IMR-90 (cell line): ENCODE measurements around the gene FNDC1. TPM values are rescaled to one million over a fixed set of nuclear protein-coding genes. Genes with fewer than 3 reads are reported as not detected.

Experiments used
- ATAC-seq: fragments of 200-7000 bp; cut with Tn5 transposase; 2 replicates; pipeline ENCODE4 v1.9.1; 2020; ENCODE audit warnings: low read depth, mild to moderate bottlenecking, moderate library complexity
- BruUV-seq: library from RNA; stranded (reverse); fragments of 400-500 nt; replicated peaks from 2 replicates; lab custom pipeline; 2021; lab: Mats Ljungman, UMichigan
- CTCF ChIA-PET: fragments of 300-600 bp; formaldehyde crosslinking; extraction: SDS; loops from one replicate; lab custom pipeline; 2021; ENCODE audit warnings: antibody characterized with exemption; lab: Yijun Ruan, JAX
- POLR2A ChIA-PET: fragments of 300-600 bp; sonication (Branson Sonifier 250); formaldehyde crosslinking; loops from one replicate; lab custom pipeline; 2022; ENCODE audit warnings: antibody characterized with exemption; ENCODE audit not compliant: unreplicated experiment; lab: Charles Lee
- DNase-seq: peaks from one replicate; pipeline ENCODE4 v3.0.0; 2013
- H2AFZ ChIP-seq: replicated peaks from 2 replicates; pipeline ENCODE3; 2013; ENCODE audit warnings: low read length, mild to moderate bottlenecking; ENCODE audit not compliant: poor library complexity
- H2AK5ac ChIP-seq: 2 replicates; pipeline ENCODE4 v1.6.1; 2013; ENCODE audit warnings: low read depth, low read length, inconsistent platforms
- H2AK9ac ChIP-seq: replicated peaks from 2 replicates; pipeline ENCODE3; 2013; ENCODE audit warnings: mild to moderate bottlenecking, low read depth, low read length, moderate library complexity; ENCODE audit not compliant: poor library complexity
- H2BK120ac ChIP-seq: 2 replicates; pipeline ENCODE4 v1.6.1; 2013; ENCODE audit warnings: low read depth, low read length, inconsistent platforms
- H2BK15ac ChIP-seq: 3 replicates; pipeline ENCODE4 v1.6.1; 2013; ENCODE audit warnings: low read depth, low read length, inconsistent platforms
- H2BK20ac ChIP-seq: 2 replicates; pipeline ENCODE4 v1.6.1; 2013; ENCODE audit warnings: low read depth, mild to moderate bottlenecking, inconsistent platforms, low read length, moderate library complexity
- H2BK5ac ChIP-seq: 2 replicates; pipeline ENCODE4 v1.6.1; 2013; ENCODE audit warnings: mild to moderate bottlenecking, low read depth, low read length, inconsistent platforms; ENCODE audit not compliant: poor library complexity, severe bottlenecking
- H3K14ac ChIP-seq: replicated peaks from 2 replicates; pipeline ENCODE4 v1.6.1; 2013; ENCODE audit warnings: low read depth, low read length, inconsistent platforms
- H3K18ac ChIP-seq: 2 replicates; pipeline ENCODE4 v1.6.1; 2013; ENCODE audit warnings: low read depth, low read length, control low read depth
- H3K23ac ChIP-seq: 2 replicates; pipeline ENCODE4 v1.6.1; 2013; ENCODE audit warnings: low read depth, low read length, inconsistent platforms
- H3K27ac ChIP-seq: 2 replicates; pipeline ENCODE4 v1.5.1; 2013; ENCODE audit warnings: mild to moderate bottlenecking, control low read depth, low read length; ENCODE audit not compliant: insufficient read depth
- H3K27me3 ChIP-seq: 2 replicates; pipeline ENCODE4 v1.6.1; 2013; ENCODE audit warnings: low read length; ENCODE audit not compliant: control insufficient read depth, insufficient read depth
- H3K36me3 ChIP-seq: 2 replicates; pipeline ENCODE4 v1.6.1; 2013; ENCODE audit warnings: low read length, mixed read lengths; ENCODE audit not compliant: control insufficient read depth, insufficient read depth
- H3K4ac ChIP-seq: 2 replicates; pipeline ENCODE4 v1.6.1; 2013; ENCODE audit warnings: low read depth, low read length, inconsistent platforms
- H3K4me1 ChIP-seq: 2 replicates; pipeline ENCODE4 v1.6.1; 2013; ENCODE audit warnings: low read length, mixed read lengths; ENCODE audit not compliant: control insufficient read depth, insufficient read depth
- H3K4me2 ChIP-seq: 2 replicates; pipeline ENCODE4 v1.6.1; 2013; ENCODE audit warnings: low read depth, mild to moderate bottlenecking, control low read depth, low read length, moderate library complexity
- H3K4me3 ChIP-seq: 2 replicates; pipeline ENCODE4 v1.5.1; 2013; ENCODE audit warnings: low read depth, mild to moderate bottlenecking, control low read depth, low read length, moderate library complexity; ENCODE audit not compliant: insufficient read depth
- H3K56ac ChIP-seq: 2 replicates; pipeline ENCODE4 v1.6.1; 2013; ENCODE audit warnings: low read length, inconsistent platforms; ENCODE audit not compliant: insufficient read depth; ENCODE audit errors: extremely low read depth
- H3K79me1 ChIP-seq, 2 experiments: 2 replicates each; pipeline ENCODE4 v1.6.1; 2013; ENCODE audit warnings: low read length in 2 of 2, inconsistent platforms in 1 of 2, low read depth in 1 of 2
- H3K9ac ChIP-seq: 2 replicates; pipeline ENCODE4 v1.6.1; 2013; ENCODE audit warnings: low read depth, low read length, control low read depth
- H3K9me1 ChIP-seq: 2 replicates; pipeline ENCODE4 v1.6.1; 2013; ENCODE audit warnings: low read length, inconsistent platforms; ENCODE audit not compliant: insufficient read depth
- H3K9me3 ChIP-seq: 2 replicates; pipeline ENCODE4 v1.6.1; 2013; ENCODE audit warnings: low read length; ENCODE audit not compliant: control insufficient read depth, insufficient read depth
- H4K20me1 ChIP-seq: 2 replicates; pipeline ENCODE4 v1.6.1; 2013; ENCODE audit warnings: low read length, inconsistent platforms; ENCODE audit not compliant: insufficient read depth
- H4K5ac ChIP-seq: 2 replicates; pipeline ENCODE4 v1.6.1; 2013; ENCODE audit warnings: mild to moderate bottlenecking, low read depth, low read length, control low read depth
- H4K8ac ChIP-seq, 2 experiments: 2 replicates each; pipeline ENCODE4 v1.6.1; 2013; ENCODE audit warnings: low read depth in 2 of 2, low read length in 2 of 2, control low read depth in 1 of 2, inconsistent platforms in 1 of 2
- H4K91ac ChIP-seq: 2 replicates; pipeline ENCODE4 v1.6.1; 2013; ENCODE audit warnings: low read depth, low read length, inconsistent platforms; ENCODE audit not compliant: insufficient read depth
- BHLHE40 ChIP-seq: fragments of 150-350 bp; IDR thresholded peaks from 2 replicates; pipeline ENCODE4 v1.6.1; 2016; ENCODE audit warnings: mild to moderate bottlenecking, low read depth, low read length
- CHD1 ChIP-seq: IDR thresholded peaks from 2 replicates; pipeline ENCODE4 v1.6.1; 2012; ENCODE audit warnings: low read depth, low read length, improper control_type of control experiment
- MAFK ChIP-seq: IDR thresholded peaks from 2 replicates; pipeline ENCODE4 v1.6.1; 2012; ENCODE audit warnings: low read depth, low read length, improper control_type of control experiment
- MXI1 ChIP-seq: IDR thresholded peaks from 2 replicates; pipeline ENCODE4 v1.6.1; 2012; ENCODE audit warnings: low read depth, mild to moderate bottlenecking, low read length, moderate library complexity, borderline replicate concordance
- RAD21 ChIP-seq: IDR thresholded peaks from 2 replicates; pipeline ENCODE4 v1.6.1; 2012; ENCODE audit warnings: low read length, improper control_type of control experiment
- RFX5 ChIP-seq: IDR thresholded peaks from 2 replicates; pipeline ENCODE4 v1.8.0; 2012; ENCODE audit warnings: low read depth, mild to moderate bottlenecking, low read length, moderate library complexity
- WGBS, 2 experiments: methylation state at CpG; one replicate each; pipeline versions ENCODE4 v1.1.5 to v1.1.7; 2013; ENCODE audit warnings: missing lambda C conversion rate in 2 of 2; ENCODE audit not compliant: insufficient read length in 1 of 2; ENCODE audit errors: extremely low coverage in 2 of 2; 5-methylcytosine and 5-hydroxymethylcytosine counted together
- dilution Hi-C: fragments of 300-500 bp; cut with HindIII; formaldehyde crosslinking; loops from one replicate; pipeline ENCODE4 v1.14.3; 2018; ENCODE audit warnings: low sequenced_read_pairs; ENCODE audit not compliant: unreplicated experiment
- in situ Hi-C: fragments of 300-500 bp; cut with MboI; formaldehyde crosslinking; loops from 3 replicates; pipeline ENCODE4 v1.14.3; 2019; ENCODE audit warnings: low sequenced_read_pairs, inconsistent platforms, mixed read lengths
- intact Hi-C: fragments of 100-400 bp; cut with micrococcal nuclease; formaldehyde crosslinking; loops from 2 replicates; pipeline ENCODE4 v1.10.0; 2022
- polyA plus RNA-seq, 3 experiments: library from polyadenylated mRNA; depleted of rRNA; stranded (reverse); fragments of >200 nt; gene quantifications; 2 replicates each; pipeline ENCODE4 v1.2.3, GENCODE V29; 2012; ENCODE audit warnings: low replicate concordance in 1 of 3
- total RNA-seq: library from RNA; depleted of rRNA; stranded (reverse); fragments of >200 nt; gene quantifications from 2 replicates; pipeline ENCODE4 v1.2.3, GENCODE V29; 2012
- TF ChIP-seq, protein P1 (sequence below): fragments of 150-350 bp; IDR thresholded peaks from 2 replicates; pipeline ENCODE4 v1.6.1; 2017; ENCODE audit warnings: mild to moderate bottlenecking, antibody characterized with exemption, low read length, low read depth
- TF ChIP-seq, protein P2 (sequence below): conservative IDR thresholded peaks from 2 replicates; pipeline ENCODE4 v1.5.1; 2012; ENCODE audit warnings: mild to moderate bottlenecking, low read depth, low read length, improper control_type of control experiment

The FNDC1 gene
- total and polyA plus RNA-seq, 2 of the 4 experiments (the other 2 are of a cell fraction), result 0.03 TPM; not detected in 1

DNA sequence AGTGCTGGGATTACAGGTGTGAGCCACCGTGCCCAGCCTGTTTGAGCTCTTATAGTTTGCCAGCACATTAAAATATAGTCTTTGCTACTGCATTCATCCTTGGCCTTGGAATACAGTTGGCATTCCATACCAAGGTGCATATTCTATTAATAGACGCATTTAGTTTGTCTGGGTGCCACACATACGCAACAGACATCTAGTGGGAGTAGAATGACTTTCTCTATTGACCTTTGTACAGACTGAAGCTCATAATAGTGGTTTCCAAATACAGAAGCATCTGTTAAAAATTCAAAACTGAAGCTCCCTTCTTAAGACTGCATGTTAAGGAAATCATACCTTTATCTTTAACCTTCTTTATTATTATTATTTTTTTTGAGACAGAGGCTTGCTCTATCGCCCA is 46.7 kb upstream of the FNDC1 start:
- H3K27me3 ChIP-seq, result peaks cover 13% of the 10 kb centered on the region
- no peaks in the 10 kb centered on the region for H3K9me1 ChIP-seq
- no peak overlapping the region for H2AK5ac ChIP-seq
- no peak overlapping the region for H3K23ac ChIP-seq
- TF ChIP-seq MXI1 (no peak), RFX5 (no peak), CHD1 (no peak), BHLHE40 (no peak), MAFK (no peak), RAD21 (no peak)
- TF ChIP-seq, protein P1, sequence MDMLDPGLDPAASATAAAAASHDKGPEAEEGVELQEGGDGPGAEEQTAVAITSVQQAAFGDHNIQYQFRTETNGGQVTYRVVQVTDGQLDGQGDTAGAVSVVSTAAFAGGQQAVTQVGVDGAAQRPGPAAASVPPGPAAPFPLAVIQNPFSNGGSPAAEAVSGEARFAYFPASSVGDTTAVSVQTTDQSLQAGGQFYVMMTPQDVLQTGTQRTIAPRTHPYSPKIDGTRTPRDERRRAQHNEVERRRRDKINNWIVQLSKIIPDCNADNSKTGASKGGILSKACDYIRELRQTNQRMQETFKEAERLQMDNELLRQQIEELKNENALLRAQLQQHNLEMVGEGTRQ, result no peak
- TF ChIP-seq, protein P2, sequence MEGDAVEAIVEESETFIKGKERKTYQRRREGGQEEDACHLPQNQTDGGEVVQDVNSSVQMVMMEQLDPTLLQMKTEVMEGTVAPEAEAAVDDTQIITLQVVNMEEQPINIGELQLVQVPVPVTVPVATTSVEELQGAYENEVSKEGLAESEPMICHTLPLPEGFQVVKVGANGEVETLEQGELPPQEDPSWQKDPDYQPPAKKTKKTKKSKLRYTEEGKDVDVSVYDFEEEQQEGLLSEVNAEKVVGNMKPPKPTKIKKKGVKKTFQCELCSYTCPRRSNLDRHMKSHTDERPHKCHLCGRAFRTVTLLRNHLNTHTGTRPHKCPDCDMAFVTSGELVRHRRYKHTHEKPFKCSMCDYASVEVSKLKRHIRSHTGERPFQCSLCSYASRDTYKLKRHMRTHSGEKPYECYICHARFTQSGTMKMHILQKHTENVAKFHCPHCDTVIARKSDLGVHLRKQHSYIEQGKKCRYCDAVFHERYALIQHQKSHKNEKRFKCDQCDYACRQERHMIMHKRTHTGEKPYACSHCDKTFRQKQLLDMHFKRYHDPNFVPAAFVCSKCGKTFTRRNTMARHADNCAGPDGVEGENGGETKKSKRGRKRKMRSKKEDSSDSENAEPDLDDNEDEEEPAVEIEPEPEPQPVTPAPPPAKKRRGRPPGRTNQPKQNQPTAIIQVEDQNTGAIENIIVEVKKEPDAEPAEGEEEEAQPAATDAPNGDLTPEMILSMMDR, result no peak
- H4K5ac ChIP-seq, result no peak overlapping the region
- no peak overlapping the region for H3K14ac ChIP-seq
- H2AFZ ChIP-seq, result no peak overlapping the region
- ChIA-PET POLR2A (no interaction called here), CTCF (no interaction called here)
- no peaks in the 10 kb centered on the region for H3K36me3 ChIP-seq
- intact Hi-C loops, result no loop called here
- in situ Hi-C loops, result loop anchor here (25.0 kb wide), 1 partner anchor 910 kb away; no protein-coding TSS in a partner anchor
- dilution Hi-C loops, result no loop called here
- ATAC-seq (no peak), DNase-seq (no peak)
- no peak overlapping the region for H4K91ac ChIP-seq
- no peak overlapping the region for H2BK120ac ChIP-seq
- H3K79me1 ChIP-seq, result no peaks in the 10 kb centered on the region
- no peaks in the 10 kb centered on the region for H3K4me1 ChIP-seq
- H4K8ac ChIP-seq, result no peak overlapping the region
- H2BK20ac ChIP-seq, result no peak overlapping the region
- H3K9me3 ChIP-seq, result no peaks in the 10 kb centered on the region
- no TSS peak for BruUV-seq
- H4K20me1 ChIP-seq, result no peaks in the 10 kb centered on the region
- H3K18ac ChIP-seq, result no peak overlapping the region
- H3K56ac ChIP-seq, result no peak overlapping the region
- no peak overlapping the region for H3K4me2 ChIP-seq
- no peak overlapping the region for H3K27ac ChIP-seq
- no peak overlapping the region for H3K4me3 ChIP-seq
- no peak overlapping the region for H2BK15ac ChIP-seq
- no peak overlapping the region for H2BK5ac ChIP-seq
- no peak overlapping the region for H3K4ac ChIP-seq
- no CpG with 5 or more reads among the region's 4 CpGs for WGBS, 2 experiments
- H3K9ac ChIP-seq, result no peak overlapping the region
- H2AK9ac ChIP-seq, result no peak overlapping the region
